CD1c-positive myeloid dendritic cell (primary cell): ENCODE results near the gene NUB1.

Source experiments
- DNase-seq: peaks from one replicate; pipeline ENCODE4 v3.0.0-alpha.2; 2016; ENCODE audit errors: extremely low spot score

NUB1 gene

GRCh38 chr7:151345576-151346469, 4.2 kb downstream of the NUB1 start:
- DNase-seq, result no peak

GRCh38 chr7:151346470-151346769, 4.8 kb downstream of the NUB1 start:
- no peak for DNase-seq

- DNase-seq, result no peak
Observed at GRCh38 chr7:151347200-151347599, 5.6 kb downstream of the NUB1 start.

- DNase-seq, result peak; percentile 14
Observed at GRCh38 chr7:151348970-151349369, 7.4 kb downstream of the NUB1 start.

DNA sequence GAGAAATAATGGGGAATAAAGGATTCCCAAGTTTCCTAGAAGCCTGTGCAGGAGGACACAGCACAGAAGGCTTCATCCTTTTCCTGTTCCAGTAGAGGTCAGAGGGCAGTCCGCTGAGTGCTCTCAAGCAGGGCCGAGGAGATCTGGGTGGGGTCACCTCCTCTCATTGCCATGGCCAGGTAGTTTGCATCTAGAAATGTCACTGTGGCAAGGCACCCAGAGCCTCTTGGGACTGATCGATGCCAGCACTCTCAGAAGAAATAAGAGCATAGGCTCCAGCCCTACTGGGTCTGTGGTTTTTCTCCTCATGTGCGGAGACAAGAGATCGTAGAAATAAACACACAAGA, 7.9 kb downstream of the NUB1 start:
- no peak for DNase-seq

DNA sequence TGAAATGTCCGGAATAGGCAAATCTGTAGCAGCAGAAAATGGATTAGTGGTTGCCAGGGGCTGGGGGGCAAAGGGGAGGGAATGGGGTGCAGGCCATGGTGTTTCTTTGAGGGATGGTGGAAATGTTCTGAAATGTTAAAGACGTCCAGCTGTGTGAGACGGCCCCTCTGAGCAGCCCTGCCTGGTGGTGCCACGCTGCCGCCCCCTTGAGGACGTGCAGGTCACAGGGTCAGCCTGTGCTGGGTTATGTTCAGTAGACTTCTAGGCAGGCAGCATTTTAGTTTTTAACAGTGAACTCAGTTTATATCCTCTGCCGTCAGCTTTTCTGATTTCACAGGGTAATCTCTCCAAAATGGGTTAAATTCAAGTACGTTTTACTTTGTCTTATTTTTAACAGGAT, 9.4 kb downstream of the NUB1 start:
- DNase-seq, result peak; percentile 10

GRCh38 chr7:151351967-151352366, 10.4 kb downstream of the NUB1 start:
- DNase-seq, result peak; percentile 68

GRCh38 chr7:151352512-151352911, 10.9 kb downstream of the NUB1 start:
- DNase-seq, result no peak

DNA sequence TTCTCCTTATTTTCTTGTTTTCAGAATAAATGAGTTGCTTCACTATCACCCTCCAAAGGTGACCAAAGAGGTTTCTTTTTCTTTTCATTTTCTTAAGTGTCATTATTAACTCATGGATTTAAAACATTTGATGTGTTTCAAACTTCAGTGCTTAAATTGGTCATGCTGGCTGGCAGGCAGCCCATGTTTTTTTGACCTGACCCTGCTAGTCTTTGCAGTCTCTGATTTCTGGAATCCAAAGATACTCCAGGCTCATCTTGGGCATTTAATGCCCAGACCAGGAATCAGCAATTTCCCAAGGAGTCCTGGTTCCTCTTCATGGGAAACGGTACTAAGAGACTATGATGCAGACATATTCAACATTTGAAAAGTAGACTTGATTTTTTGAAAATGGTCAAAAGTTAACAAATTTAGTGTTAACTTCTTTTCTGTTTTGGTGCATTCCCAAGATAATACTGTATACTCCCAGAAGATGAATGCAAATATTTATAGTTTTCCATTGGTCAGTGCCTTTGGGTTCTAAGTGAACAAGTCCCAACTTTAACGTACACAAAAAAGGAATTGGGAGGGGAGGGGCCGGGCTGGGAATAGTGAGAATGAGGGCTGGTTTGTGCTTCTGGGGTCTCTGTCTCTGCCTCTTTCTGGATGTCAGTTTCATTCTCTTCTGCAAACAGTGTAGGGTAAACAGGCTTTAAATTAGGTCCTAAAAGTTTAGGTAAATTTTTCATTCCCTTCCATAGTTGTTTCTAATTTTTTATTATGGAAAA, 19.8 kb downstream of the NUB1 start:
- no peak for DNase-seq

DNA sequence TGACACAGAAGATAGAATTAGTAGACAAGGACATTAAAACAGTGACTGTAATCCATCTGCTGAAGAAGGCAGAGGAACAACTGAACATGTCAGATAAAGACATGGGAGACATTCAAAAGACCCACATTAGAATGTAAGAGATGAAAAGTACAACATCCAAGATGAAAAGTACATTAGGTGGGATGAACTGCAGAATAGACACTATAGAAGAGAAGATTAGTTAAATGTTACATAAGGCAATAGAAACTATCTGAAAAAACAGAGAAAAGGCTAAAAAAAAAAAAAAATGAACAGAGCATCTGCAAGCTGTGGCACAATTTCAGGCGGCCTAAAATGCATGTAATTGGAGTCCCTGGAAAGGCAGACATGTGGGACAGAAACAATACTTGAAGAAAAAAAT, 21.6 kb downstream of the NUB1 start:
- DNase-seq, result no peak

- DNase-seq, result no peak
Observed at GRCh38 chr7:151366166-151366879, 24.7 kb downstream of the NUB1 start.

DNA sequence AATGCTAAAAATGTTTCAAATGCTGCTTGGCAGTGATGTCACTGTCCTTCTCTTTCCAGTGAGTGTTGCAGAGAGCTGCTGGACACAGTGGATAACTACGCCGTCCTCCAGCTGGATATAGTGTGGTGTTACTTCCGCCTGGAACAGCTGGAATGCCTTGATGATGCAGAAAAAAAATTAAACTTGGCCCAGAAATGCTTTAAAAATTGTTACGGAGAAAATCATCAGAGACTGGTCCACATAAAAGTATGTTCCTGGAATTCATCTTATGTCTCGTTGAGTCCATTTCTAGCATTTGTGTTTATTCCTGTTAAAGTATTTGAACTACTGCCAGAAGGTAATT, 25.2 kb downstream of the NUB1 start:
- DNase-seq, result no peak

DNA sequence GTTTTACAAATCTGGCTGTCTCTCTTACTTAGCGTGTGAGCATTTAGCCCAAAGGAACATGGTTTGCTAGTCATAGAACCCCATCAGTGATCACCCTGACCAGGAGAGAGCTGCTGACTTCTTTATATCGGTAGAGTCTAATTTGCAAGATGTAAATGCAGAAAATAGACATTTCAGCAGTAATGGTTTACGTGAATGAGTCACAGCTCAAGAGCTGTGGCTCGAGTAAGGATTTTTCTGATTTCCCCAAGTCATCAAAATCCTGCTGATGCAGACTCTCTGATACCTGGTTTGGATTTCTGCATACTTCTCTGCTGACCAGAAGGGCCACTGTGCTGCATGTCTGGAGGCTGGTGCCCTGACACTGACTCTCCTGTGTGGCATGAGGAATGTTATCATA, 25.7 kb downstream of the NUB1 start:
- no peak for DNase-seq

DNA sequence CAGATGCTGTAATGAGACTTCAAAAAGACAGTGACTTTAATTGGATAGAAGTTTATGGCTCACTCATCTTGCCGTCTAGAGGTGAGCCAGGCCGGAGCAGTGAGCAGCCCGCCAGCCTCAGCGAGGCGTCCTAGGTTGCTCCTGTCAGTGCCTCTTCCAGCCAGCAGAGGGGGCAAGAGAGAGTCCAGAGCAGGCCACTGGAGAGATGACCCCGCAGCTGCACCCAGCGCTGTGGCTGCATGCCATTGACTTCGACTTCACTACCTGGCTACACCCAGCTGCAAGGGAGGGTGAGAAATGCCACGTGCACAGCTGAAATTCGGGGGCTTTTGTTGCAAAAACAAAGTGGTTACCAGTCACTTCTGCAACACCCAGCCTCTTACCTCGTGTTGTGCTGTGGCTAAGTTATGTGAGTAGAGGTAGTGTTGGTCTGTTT, 26.5 kb downstream of the NUB1 start:
- DNase-seq, result peak; percentile 77

GRCh38 chr7:151371266-151371665, 29.7 kb downstream of the NUB1 start:
- DNase-seq, result no peak

GRCh38 chr7:151372612-151373265, 31.1 kb downstream of the NUB1 start:
- no peak for DNase-seq

- DNase-seq, result no peak
Observed at GRCh38 chr7:151373599-151373998, 32.0 kb downstream of the NUB1 start.

DNA sequence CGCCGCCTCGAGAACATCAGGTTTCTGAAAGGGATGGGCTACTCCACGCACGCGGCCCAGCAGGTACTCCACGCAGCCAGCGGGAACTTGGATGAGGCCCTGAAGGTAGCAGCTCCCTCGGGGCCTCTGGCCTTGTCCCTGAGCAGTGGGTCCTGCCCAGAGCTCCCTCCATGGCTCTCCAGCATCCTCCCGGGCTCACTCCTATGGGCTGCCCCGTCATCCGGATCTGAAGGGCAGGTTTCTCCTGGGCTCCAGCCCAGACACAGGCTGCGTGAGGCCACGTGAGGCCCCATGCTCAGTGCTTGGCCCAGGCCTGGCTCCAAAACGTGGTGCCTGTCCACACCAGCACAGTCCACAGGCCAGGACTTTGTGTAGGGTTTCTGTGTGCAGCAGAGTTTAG, 32.5 kb downstream of the NUB1 start:
- no peak for DNase-seq

DNA sequence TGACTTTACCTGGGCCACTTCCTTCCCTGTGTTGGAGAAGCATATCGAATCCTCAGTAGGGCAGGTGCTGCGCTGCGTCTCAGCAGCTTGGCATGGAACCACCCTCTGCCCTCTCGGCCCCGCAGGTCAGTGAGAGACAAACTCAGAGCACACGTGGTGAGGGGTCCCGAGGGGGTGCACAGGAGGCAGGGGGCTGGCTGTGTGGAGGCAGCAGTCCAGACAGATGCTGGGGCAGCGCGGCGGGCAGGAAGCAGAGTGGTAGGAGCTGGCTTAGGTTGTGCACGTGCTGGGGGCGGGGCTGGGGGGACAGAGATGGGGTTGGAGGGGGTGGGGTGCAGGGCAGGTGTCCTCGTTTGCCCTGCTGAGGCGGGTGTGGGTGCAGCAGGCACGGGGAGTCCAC, 33.1 kb downstream of the NUB1 start:
- no peak for DNase-seq

DNA sequence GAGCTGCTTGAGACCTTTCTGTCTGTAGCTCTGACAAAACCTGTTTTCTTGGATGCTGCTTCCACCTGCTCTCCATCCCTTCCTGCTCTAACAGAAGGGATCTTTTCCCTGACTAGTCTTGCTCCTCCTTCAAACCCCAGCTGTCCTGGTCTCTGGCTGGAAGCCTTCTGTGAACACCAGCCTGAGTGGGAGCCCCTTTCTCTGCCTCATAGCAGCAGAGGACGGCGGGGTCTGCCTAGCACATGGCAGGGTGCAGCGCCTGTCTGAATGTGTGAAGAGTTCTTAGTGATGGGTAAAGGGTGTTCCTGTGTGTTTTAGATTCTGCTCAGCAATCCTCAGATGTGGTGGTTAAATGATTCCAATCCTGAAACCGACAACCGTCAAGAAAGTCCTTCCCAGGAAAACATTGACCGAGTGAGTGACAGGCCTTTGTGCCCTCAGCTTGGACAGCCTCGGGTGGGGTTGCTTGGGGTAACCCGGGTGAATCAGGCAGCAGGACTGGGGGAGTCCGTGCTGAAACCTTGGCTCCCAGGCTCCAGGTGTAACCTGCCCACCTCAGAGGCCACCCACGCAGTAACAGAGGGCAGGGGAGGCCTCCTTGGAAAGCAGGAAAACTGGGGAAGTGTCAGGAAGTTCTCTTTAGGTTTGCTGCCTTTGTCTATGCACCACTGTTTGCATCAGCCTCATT, 34.1 kb downstream of the NUB1 start:
- DNase-seq, result no peak

DNA sequence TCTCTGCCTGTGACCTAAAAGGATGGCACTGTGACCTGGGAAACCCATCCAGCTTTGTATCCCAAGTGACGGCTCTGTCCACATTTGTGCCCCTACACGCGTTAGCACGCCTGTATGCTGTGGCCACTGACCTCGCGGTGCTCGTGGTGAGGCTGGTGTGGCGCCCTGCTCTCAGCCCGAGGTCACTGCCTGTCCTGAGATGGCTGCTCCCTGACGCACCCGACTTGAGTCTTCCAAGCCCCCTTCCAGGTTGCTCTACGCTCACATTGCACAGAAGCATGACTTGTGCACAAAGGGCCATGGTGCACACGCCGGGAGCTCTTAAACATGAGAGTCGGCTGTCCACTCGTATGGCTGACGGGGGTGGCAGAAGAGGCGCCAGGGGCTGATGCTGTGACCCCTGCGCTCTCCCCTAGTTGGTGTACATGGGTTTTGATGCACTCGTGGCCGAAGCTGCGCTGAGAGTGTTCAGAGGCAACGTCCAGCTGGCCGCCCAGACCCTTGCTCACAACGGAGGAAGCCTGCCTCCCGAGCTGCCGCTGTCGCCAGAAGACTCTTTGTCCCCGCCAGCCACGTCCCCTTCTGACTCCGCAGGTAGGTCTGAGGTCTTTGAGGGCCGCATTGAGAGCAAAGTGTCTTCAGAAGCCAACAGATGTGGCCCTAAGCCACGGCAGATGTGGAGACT, 34.7 kb downstream of the NUB1 start:
- no peak for DNase-seq
